Measurements from ENCODE around the gene COX20.
"Not testable (repeated sequence)": the region's sequence is repeated elsewhere in the genome, so short reads cannot be mapped to it uniquely, and the experiment has no call there.

The COX20 gene

GRCh38 chr1:244822878-244823277, 12.6 kb upstream of the COX20 start:
- no peak for DNase-seq (ENCODE audit: low read depth)

GRCh38 chr1:244826712-244827111, 8.7 kb upstream of the COX20 start:
- no peak for DNase-seq (ENCODE audit: low read depth)

- DNase-seq (ENCODE audit: low read depth), result no peak
These were observed 4.8 kb upstream of the COX20 start for GRCh38 chr1:244830639-244831038.

GRCh38 chr1:244833260-244833659, 2.2 kb upstream of the COX20 start:
- DNase-seq (ENCODE audit: low read depth), result not testable (repeated sequence)

- DNase-seq (ENCODE audit: low read depth), result peak; percentile 80
These were observed 1.5 kb upstream of the COX20 start for GRCh38 chr1:244833734-244834542.

- peak; percentile 93 for DNase-seq (ENCODE audit: low read depth)
These were observed 749 bp upstream of the COX20 start for GRCh38 chr1:244834543-244835275.

GRCh38 chr1:244836135-244836521, 670 bp downstream of the COX20 start:
- peak; percentile 25 for DNase-seq (ENCODE audit: low read depth)

GRCh38 chr1:244836584-244836983, 1.1 kb downstream of the COX20 start:
- DNase-seq (ENCODE audit: low read depth), result peak; percentile 20

GRCh38 chr1:244837597-244838258, 2.3 kb downstream of the COX20 start:
- DNase-seq (ENCODE audit: low read depth), result no peak

GRCh38 chr1:244839656-244840055, 4.2 kb downstream of the COX20 start:
- DNase-seq (ENCODE audit: low read depth), result peak; percentile 41

GRCh38 chr1:244840219-244840794, 4.8 kb downstream of the COX20 start:
- peak; percentile 49 for DNase-seq (ENCODE audit: low read depth)

- DNase-seq (ENCODE audit: low read depth), result no peak
These were observed 5.9 kb downstream of the COX20 start for GRCh38 chr1:244841273-244841927.

- peak; percentile 21 for DNase-seq (ENCODE audit: low read depth)
These were observed 7.9 kb downstream of the COX20 start for GRCh38 chr1:244843148-244843978.

- no peak for DNase-seq (ENCODE audit: low read depth)
These were observed 9.0 kb downstream of the COX20 start for GRCh38 chr1:244844155-244845121.

GRCh38 chr1:244846653-244847052, 11.2 kb downstream of the COX20 start:
- DNase-seq (ENCODE audit: low read depth), result no peak

GRCh38 chr1:244849189-244849866, 13.9 kb downstream of the COX20 start:
- no peak for DNase-seq (ENCODE audit: low read depth)

GRCh38 chr1:244850099-244850852, 14.8 kb downstream of the COX20 start:
- DNase-seq (ENCODE audit: low read depth), result no peak

- no peak for DNase-seq (ENCODE audit: low read depth)
These were observed 15.4 kb downstream of the COX20 start for GRCh38 chr1:244850896-244851295.

All from fibroblast of gingiva (primary cell).